ENCODE measurements around the gene BTBD6.
A peak's percentile ranks its signal among the peaks of the same experiment; 100 is the strongest.

GRCh38 chr14:105200074-105200473 lies 48.3 kb upstream of the BTBD6 start:
- TF ChIP-seq, protein P1, sequence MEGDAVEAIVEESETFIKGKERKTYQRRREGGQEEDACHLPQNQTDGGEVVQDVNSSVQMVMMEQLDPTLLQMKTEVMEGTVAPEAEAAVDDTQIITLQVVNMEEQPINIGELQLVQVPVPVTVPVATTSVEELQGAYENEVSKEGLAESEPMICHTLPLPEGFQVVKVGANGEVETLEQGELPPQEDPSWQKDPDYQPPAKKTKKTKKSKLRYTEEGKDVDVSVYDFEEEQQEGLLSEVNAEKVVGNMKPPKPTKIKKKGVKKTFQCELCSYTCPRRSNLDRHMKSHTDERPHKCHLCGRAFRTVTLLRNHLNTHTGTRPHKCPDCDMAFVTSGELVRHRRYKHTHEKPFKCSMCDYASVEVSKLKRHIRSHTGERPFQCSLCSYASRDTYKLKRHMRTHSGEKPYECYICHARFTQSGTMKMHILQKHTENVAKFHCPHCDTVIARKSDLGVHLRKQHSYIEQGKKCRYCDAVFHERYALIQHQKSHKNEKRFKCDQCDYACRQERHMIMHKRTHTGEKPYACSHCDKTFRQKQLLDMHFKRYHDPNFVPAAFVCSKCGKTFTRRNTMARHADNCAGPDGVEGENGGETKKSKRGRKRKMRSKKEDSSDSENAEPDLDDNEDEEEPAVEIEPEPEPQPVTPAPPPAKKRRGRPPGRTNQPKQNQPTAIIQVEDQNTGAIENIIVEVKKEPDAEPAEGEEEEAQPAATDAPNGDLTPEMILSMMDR (IDR thresholded peaks at IDR 0.05): peak in 1 of 6 experiments; percentile 7
- no peak for TF ChIP-seq POLR2A (IDR thresholded peaks at IDR 0.05)

Measured in esophagus squamous epithelium (tissue), 4 donors.